HepG2 (cell line): ENCODE data around the gene BDKRB1.

Experiments
- EZH2 ChIP-seq: conservative IDR thresholded peaks from 2 replicates; pipeline ENCODE4 v1.6.1; 2012; ENCODE audit warnings: mild to moderate bottlenecking, low read depth, low read length, moderate library complexity
- TCF7L2 ChIP-seq: IDR thresholded peaks from 2 replicates; pipeline ENCODE4 v1.6.1; 2011; ENCODE audit warnings: mild to moderate bottlenecking, low read depth, low read length, moderate library complexity

DNA sequence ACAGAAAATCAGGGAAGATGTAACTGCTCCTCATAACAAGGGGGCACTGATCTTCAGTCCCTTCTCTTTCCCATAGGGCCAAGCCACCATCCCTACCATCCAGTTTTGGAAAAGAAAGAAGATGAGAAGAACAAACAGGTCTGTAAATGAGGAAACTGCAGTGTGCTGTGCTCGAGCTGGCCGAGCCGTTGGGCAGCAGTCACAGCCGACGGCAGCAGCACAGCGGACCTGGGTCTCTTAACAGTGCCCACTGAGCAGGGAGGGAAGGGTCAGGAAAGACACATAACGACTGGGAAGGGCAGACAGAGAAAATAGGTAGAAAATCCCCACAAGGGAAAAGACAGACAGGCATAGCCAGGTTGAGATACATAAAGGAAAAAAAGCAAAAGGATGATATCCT lies 38.2 kb downstream of the BDKRB1 start:
- TF ChIP-seq TCF7L2 (no peak), EZH2 (no peak)
